PFSK-1 (cell line): Measurements from ENCODE around the gene TIAM2.

ENCODE experiments used
- FOXP2 ChIP-seq: optimal IDR thresholded peaks from 2 replicates; pipeline ENCODE3; 2011; ENCODE audit warnings: borderline replicate concordance, control low read depth, inconsistent platforms; ENCODE audit not compliant: insufficient read depth; ENCODE audit errors: extremely low read length, extremely low read depth
- POLR2AphosphoS5 ChIP-seq: IDR thresholded peaks from 2 replicates; pipeline ENCODE4 v1.6.1; 2012; ENCODE audit warnings: low read depth, mild to moderate bottlenecking, control low read depth, low read length, moderate library complexity
- SIN3A ChIP-seq: IDR thresholded peaks from 2 replicates; pipeline ENCODE4 v1.6.1; 2012; ENCODE audit warnings: mild to moderate bottlenecking, low read length, moderate library complexity, borderline replicate concordance; ENCODE audit not compliant: insufficient read depth
- TAF1 ChIP-seq: IDR thresholded peaks from 2 replicates; pipeline ENCODE4 v1.6.1; 2012; ENCODE audit warnings: low read length, control low read depth, borderline replicate concordance; ENCODE audit not compliant: insufficient read depth
- TF ChIP-seq, protein P1 (sequence below), 2 experiments: IDR thresholded peaks; 2 replicates each; pipeline versions ENCODE4 v1.6.1 to v1.8.0; 2011 to 2012; ENCODE audit warnings: low read depth in 2 of 2, low read length in 2 of 2, control low read depth in 1 of 2, inconsistent platforms in 1 of 2, mild to moderate bottlenecking in 1 of 2, moderate library complexity in 1 of 2; ENCODE audit not compliant: insufficient read depth in 1 of 2

TIAM2 gene

GRCh38 chr6:154954347-154954746, 40.8 kb upstream of the TIAM2 start:
- TF ChIP-seq, protein P1, sequence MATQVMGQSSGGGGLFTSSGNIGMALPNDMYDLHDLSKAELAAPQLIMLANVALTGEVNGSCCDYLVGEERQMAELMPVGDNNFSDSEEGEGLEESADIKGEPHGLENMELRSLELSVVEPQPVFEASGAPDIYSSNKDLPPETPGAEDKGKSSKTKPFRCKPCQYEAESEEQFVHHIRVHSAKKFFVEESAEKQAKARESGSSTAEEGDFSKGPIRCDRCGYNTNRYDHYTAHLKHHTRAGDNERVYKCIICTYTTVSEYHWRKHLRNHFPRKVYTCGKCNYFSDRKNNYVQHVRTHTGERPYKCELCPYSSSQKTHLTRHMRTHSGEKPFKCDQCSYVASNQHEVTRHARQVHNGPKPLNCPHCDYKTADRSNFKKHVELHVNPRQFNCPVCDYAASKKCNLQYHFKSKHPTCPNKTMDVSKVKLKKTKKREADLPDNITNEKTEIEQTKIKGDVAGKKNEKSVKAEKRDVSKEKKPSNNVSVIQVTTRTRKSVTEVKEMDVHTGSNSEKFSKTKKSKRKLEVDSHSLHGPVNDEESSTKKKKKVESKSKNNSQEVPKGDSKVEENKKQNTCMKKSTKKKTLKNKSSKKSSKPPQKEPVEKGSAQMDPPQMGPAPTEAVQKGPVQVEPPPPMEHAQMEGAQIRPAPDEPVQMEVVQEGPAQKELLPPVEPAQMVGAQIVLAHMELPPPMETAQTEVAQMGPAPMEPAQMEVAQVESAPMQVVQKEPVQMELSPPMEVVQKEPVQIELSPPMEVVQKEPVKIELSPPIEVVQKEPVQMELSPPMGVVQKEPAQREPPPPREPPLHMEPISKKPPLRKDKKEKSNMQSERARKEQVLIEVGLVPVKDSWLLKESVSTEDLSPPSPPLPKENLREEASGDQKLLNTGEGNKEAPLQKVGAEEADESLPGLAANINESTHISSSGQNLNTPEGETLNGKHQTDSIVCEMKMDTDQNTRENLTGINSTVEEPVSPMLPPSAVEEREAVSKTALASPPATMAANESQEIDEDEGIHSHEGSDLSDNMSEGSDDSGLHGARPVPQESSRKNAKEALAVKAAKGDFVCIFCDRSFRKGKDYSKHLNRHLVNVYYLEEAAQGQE (IDR thresholded peaks at IDR 0.05; ENCODE audit: insufficient read depth in 1 of 2, low read depth in 2 of 2, low read length in 2 of 2) = no peak
- TF ChIP-seq SIN3A (no peak), POLR2AphosphoS5 (no peak), FOXP2 (no peak), TAF1 (no peak)

- TF ChIP-seq SIN3A (no peak), TAF1 (no peak), FOXP2 (no peak), POLR2AphosphoS5 (no peak)
- TF ChIP-seq, protein P1 (IDR thresholded peaks at IDR 0.05; ENCODE audit: insufficient read depth in 1 of 2, low read depth in 2 of 2, low read length in 2 of 2) = no peak
Measured at GRCh38 chr6:154956771-154957522, 38.2 kb upstream of the TIAM2 start.

DNA sequence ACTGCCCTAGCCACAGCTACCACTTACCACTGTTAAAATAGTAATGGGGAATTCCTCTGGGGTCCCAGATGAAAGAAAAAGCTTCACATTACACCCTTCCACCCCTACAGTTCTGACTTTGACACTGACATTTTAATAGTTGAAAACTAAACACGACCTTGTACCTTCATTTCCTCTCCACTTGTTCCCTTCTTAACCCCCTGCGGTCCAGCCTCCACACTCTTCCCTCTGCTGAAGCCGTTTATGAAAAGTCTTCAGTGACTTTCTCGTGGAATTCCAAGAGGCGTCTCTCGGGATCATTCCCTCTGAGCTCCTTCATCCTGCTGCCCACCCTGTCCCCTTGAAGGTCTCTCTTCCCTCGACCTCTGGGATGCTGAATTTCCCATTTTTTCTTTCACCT, 36.6 kb upstream of the TIAM2 start:
- TF ChIP-seq, protein P1 (IDR thresholded peaks at IDR 0.05; ENCODE audit: insufficient read depth in 1 of 2, low read depth in 2 of 2, low read length in 2 of 2) = no peak
- TF ChIP-seq TAF1 = no peak
- TF ChIP-seq SIN3A = no peak
- TF ChIP-seq POLR2AphosphoS5 = no peak

GRCh38 chr6:154960299-154960843, 34.7 kb upstream of the TIAM2 start:
- TF ChIP-seq FOXP2 = no peak
- TF ChIP-seq, protein P1 (IDR thresholded peaks at IDR 0.05; ENCODE audit: insufficient read depth in 1 of 2, low read depth in 2 of 2, low read length in 2 of 2) = no peak
